ENCODE measurements around the gene LIN54. TPM values are rescaled to one million over a fixed set of nuclear protein-coding genes. Genes with fewer than 3 reads are reported as not detected.
"Not testable (repeated sequence)": the region's sequence is repeated elsewhere in the genome, so short reads cannot be mapped to it uniquely, and the experiment has no call there.

The LIN54 gene
- total RNA-seq, 2 donors from 2014 or later, result 14.5 to 18.1 TPM

DNA sequence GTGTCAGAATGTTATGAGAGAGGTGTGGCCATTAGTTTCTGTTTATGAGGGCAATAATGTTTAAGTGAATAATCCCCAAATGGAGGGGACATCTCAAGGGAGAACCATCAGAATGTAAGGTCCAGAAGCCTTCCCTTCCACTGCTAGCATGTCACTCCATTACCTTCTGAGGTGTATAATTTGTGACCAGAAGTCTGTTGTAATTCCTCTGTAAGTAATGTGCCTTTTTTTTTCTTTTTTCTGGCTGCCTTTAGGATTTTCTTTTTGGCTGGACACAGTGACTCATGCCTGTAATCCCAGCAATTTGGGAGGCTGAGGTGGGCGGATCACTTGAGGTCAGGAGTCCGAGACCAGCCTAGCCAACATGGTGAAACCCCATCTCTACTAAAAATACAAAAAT, 13.6 kb upstream of the LIN54 start:
- peaks cover 29% of the 10 kb centered on the region for H3K27me3 Mint-ChIP-seq (ENCODE audit: insufficient read depth)

DNA sequence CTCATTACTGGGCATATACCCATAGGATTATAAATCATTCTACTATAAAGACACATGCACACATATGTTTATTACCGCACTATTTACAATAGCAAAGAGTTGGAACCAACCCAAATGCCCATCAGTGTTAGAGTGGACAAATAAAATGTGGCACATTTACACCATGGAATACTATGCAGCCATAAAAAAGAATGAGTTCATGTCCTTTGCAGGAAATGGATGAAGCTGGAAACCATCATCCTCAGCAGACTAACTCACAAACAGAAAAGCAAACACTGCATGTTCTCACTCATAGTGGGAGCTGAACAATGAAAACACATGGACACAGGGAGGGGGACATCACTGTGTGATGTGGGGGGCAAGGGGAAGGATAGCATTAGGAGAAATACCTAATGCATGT, 13.0 kb upstream of the LIN54 start:
- Mint-ChIP-seq H3K9me3 (peaks cover 30% of the 10 kb centered on the region), H3K27me3 (ENCODE audit: insufficient read depth) (peaks cover 22% of the 10 kb centered on the region)
- H3K27ac Mint-ChIP-seq; H3K4me3 ChIP-seq (ENCODE audit: low read length); H3K4me3 Mint-ChIP-seq; H3K36me3 Mint-ChIP-seq (ENCODE audit: low read depth); DNase-seq; H3K9ac ChIP-seq (ENCODE audit: extremely low read depth, low read length, poor library complexity, severe bottlenecking); H3K4me1 Mint-ChIP-seq; H3K27ac ChIP-seq (ENCODE audit: low read depth, low read length); H3K4me1 ChIP-seq (ENCODE audit: control insufficient read depth, insufficient read depth, low read length); H3K36me3 ChIP-seq (ENCODE audit: control insufficient read depth, insufficient read depth, low read length): not testable (repeated sequence)
- Histone ChIP-seq H3K9me3 (ENCODE audit: control insufficient read depth, low read length) (peaks cover 19% of the 10 kb centered on the region), H3K27me3 (ENCODE audit: control insufficient read depth, insufficient read depth, low read length, poor library complexity, severe bottlenecking) (peaks cover 13% of the 10 kb centered on the region)
- WGBS, 2 experiments (ENCODE audit: insufficient coverage in 1 of 2, insufficient read length in 1 of 2), result 96% methylated on average over 1 of the region's 1 CpG; no CpG with 5 or more reads in 1 of the 2 experiments

More for the DNA sequence above, 13.6 kb upstream of the LIN54 start:
- Histone ChIP-seq H3K9me3 (ENCODE audit: control insufficient read depth, low read length) (peaks cover 19% of the 10 kb centered on the region), H3K36me3 (ENCODE audit: control insufficient read depth, insufficient read depth, low read length) (no peaks in the 10 kb centered on the region), H3K27ac (ENCODE audit: low read depth, low read length) (no peak overlapping the region), H3K9ac (ENCODE audit: extremely low read depth, low read length, poor library complexity, severe bottlenecking) (no peak overlapping the region), H3K27me3 (ENCODE audit: control insufficient read depth, insufficient read depth, low read length, poor library complexity, severe bottlenecking) (peaks cover 19% of the 10 kb centered on the region), H3K4me3 (ENCODE audit: low read length) (no peak overlapping the region), H3K4me1 (ENCODE audit: control insufficient read depth, insufficient read depth, low read length) (no peaks in the 10 kb centered on the region)
- Mint-ChIP-seq H3K4me3 (no peak overlapping the region), H3K4me1 (no peaks in the 10 kb centered on the region), H3K36me3 (ENCODE audit: low read depth) (no peaks in the 10 kb centered on the region), H3K9me3 (peaks cover 30% of the 10 kb centered on the region), H3K27ac (no peak overlapping the region)
- WGBS, 2 experiments (ENCODE audit: insufficient coverage in 1 of 2, insufficient read length in 1 of 2), result 83% methylated on average over 2 of the region's 2 CpGs; no CpG with 5 or more reads in 1 of the 2 experiments
- TF ChIP-seq, protein P1, sequence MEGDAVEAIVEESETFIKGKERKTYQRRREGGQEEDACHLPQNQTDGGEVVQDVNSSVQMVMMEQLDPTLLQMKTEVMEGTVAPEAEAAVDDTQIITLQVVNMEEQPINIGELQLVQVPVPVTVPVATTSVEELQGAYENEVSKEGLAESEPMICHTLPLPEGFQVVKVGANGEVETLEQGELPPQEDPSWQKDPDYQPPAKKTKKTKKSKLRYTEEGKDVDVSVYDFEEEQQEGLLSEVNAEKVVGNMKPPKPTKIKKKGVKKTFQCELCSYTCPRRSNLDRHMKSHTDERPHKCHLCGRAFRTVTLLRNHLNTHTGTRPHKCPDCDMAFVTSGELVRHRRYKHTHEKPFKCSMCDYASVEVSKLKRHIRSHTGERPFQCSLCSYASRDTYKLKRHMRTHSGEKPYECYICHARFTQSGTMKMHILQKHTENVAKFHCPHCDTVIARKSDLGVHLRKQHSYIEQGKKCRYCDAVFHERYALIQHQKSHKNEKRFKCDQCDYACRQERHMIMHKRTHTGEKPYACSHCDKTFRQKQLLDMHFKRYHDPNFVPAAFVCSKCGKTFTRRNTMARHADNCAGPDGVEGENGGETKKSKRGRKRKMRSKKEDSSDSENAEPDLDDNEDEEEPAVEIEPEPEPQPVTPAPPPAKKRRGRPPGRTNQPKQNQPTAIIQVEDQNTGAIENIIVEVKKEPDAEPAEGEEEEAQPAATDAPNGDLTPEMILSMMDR (conservative IDR thresholded peaks at IDR 0.05), result no peak
- DNase-seq, result no peak

DNA sequence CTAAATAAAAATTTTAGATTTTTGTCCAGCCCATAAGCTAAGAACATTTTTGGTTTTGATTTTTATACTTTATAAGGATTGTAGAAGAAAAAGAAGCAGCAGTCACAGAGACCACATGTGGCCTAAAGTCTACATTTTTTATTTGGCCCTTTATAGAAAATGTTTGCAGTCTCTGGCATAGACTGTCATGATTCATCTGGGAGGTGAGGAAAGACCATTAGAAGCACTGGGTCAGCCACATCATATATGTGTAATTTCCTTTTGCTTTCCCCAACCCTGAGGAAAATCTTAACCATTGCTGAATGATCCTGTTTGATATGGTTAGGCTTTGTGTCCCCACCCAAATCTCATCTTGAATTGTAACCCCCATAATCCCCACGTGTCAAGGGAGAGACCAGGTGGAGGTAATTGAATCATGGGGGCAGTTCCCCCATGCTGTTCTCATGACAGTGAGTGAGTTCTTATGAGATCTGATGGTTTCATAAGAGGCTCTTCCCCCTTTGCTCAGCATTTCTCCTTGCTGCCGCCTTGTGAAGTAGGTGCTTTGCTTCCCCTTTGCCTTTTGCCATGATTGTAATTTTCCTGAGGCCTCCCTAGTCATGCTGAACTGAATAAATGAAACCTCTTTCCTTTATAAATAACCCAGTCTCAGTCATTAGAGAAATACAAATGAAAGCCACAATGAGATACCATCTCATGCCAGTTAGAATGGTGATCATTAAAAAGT, 12.3 kb upstream of the LIN54 start:
- H3K36me3 ChIP-seq (ENCODE audit: control insufficient read depth, insufficient read depth, low read length), result no peaks in the 10 kb centered on the region
- Mint-ChIP-seq H3K9me3 (peaks cover 30% of the 10 kb centered on the region), H3K4me3 (no peak overlapping the region), H3K36me3 (ENCODE audit: low read depth) (no peaks in the 10 kb centered on the region), H3K4me1 (no peaks in the 10 kb centered on the region), H3K27me3 (ENCODE audit: insufficient read depth) (peaks cover 15% of the 10 kb centered on the region), H3K27ac (no peak overlapping the region)
- H3K27me3 ChIP-seq (ENCODE audit: control insufficient read depth, insufficient read depth, low read length, poor library complexity, severe bottlenecking), result peaks cover 9% of the 10 kb centered on the region
- H3K9ac ChIP-seq (ENCODE audit: extremely low read depth, low read length, poor library complexity, severe bottlenecking), result no peak overlapping the region
- DNase-seq, result no peak
- 88 to 93% methylated on average over 1 to 2 of the region's 2 CpGs for WGBS, 2 experiments (ENCODE audit: insufficient coverage in 1 of 2, insufficient read length in 1 of 2)
- TF ChIP-seq, protein P1 (conservative IDR thresholded peaks at IDR 0.05), result no peak
- H3K9me3 ChIP-seq (ENCODE audit: control insufficient read depth, low read length), result peaks cover 19% of the 10 kb centered on the region
- H3K27ac ChIP-seq (ENCODE audit: low read depth, low read length), result no peak overlapping the region
- no peak overlapping the region for H3K4me3 ChIP-seq (ENCODE audit: low read length)
- no peaks in the 10 kb centered on the region for H3K4me1 ChIP-seq (ENCODE audit: control insufficient read depth, insufficient read depth, low read length)

Data from endodermal cell (in vitro differentiated cells).